IgD-negative memory B cell (primary cell): ENCODE measurements around the gene NOS1AP. TPM values are rescaled to one million over a fixed set of nuclear protein-coding genes. Genes with fewer than 3 reads are reported as not detected.
"Not testable (repeated sequence)": the region's sequence is repeated elsewhere in the genome, so short reads cannot be mapped to it uniquely, and the experiment has no call there.

Experiments used
- H3K27ac Mint-ChIP-seq, 3 donors: one replicate each; pipeline ENCODE4 v1.8.0; 2020 to 2022; ENCODE audit warnings: mild to moderate bottlenecking in 3 of 3, mixed read lengths in 3 of 3, moderate library complexity in 1 of 3
- H3K27me3 Mint-ChIP-seq: one replicate; pipeline ENCODE4 v1.8.0; 2021; ENCODE audit warnings: mixed read lengths
- H3K36me3 Mint-ChIP-seq: one replicate; pipeline ENCODE4 v1.8.0; 2020; ENCODE audit warnings: mild to moderate bottlenecking, mixed read lengths
- H3K4me1 Mint-ChIP-seq, 3 donors: one replicate each; pipeline ENCODE4 v1.8.0; 2020 to 2022; ENCODE audit warnings: mixed read lengths in 3 of 3, mild to moderate bottlenecking in 1 of 3
- H3K4me3 Mint-ChIP-seq, 4 donors: one replicate each; pipeline ENCODE4 v1.8.0; 2020 to 2022; ENCODE audit warnings: mild to moderate bottlenecking in 4 of 4, mixed read lengths in 4 of 4, moderate library complexity in 3 of 4
- H3K9me3 Mint-ChIP-seq, 3 donors: one replicate each; pipeline ENCODE4 v1.8.0; 2020 to 2021; ENCODE audit warnings: mixed read lengths in 3 of 3, mild to moderate bottlenecking in 1 of 3
- polyA plus RNA-seq: library from polyadenylated mRNA; unstranded; fragments of 300-500 nt; fragmentation: Illumina TruSeq; gene quantifications from one replicate; pipeline ENCODE4 v1.2.3, GENCODE V29; 2021

Gene NOS1AP
- polyA plus RNA-seq, 1 donor from 2014 or later, result not detected

DNA sequence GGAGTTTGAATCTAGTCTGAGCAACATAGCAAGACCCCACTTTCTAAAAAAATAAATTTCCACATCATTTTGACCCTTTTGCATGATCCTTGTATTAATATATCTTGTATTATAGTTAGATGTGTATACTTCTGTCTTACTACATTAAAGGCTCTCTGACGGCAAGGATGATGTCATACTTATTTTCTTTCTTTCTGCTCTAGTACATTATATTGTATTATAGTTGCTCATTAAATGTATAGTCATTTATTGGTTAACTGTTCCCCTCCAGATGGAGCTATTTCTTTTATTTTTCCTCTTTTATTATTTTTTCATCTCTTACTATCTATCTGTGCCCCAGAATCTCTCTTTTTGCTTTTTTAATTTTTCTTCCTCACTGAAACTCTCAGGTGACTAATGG lies 30.9 kb upstream of the NOS1AP start:
- no peak overlapping the region for H3K27ac Mint-ChIP-seq
- peaks cover 33% of the 10 kb centered on the region for H3K27me3 Mint-ChIP-seq
- no peaks in the 10 kb centered on the region for H3K36me3 Mint-ChIP-seq
- no peak overlapping the region for H3K4me3 Mint-ChIP-seq
- H3K4me1 Mint-ChIP-seq, result no peaks in the 10 kb centered on the region
- peaks cover 0 to 3% (median 2%) of the 10 kb centered on the region in 3 donors for H3K9me3 Mint-ChIP-seq

- no peaks in the 10 kb centered on the region for H3K4me1 Mint-ChIP-seq
- H3K27ac Mint-ChIP-seq, result no peak overlapping the region
- peaks cover 24% of the 10 kb centered on the region for H3K27me3 Mint-ChIP-seq
- H3K4me3 Mint-ChIP-seq, result no peak overlapping the region
- no peaks in the 10 kb centered on the region for H3K36me3 Mint-ChIP-seq
- peaks cover 0 to 3% (median 3%) of the 10 kb centered on the region in 3 donors for H3K9me3 Mint-ChIP-seq
Observed at GRCh38 chr1:162040001-162040400, 29.5 kb upstream of the NOS1AP start.

DNA sequence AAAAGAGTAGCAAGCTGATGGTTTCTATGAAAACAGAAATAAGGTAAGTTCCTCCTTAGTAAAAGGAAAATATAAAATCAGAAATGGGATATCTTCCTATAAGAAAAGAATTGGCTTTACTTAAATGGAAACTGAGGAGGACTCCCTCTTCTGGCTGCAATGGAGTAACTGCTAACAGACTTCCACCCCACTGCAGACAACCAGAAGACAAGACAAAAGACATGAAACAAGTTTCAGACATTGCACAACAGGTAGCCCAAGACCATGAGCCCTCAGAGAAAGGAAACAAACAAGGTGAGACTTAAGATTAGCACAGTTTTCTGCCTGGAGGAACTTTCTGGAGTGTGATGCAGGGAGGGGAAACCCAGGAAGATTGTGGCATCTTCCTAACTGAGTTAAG lies 28.8 kb upstream of the NOS1AP start:
- Mint-ChIP-seq H3K4me1 (no peaks in the 10 kb centered on the region), H3K27me3 (peaks cover 21% of the 10 kb centered on the region), H3K4me3 (no peak overlapping the region), H3K36me3 (no peaks in the 10 kb centered on the region), H3K27ac (no peak overlapping the region), H3K9me3 (peaks cover 0 to 3% (median 3%) of the 10 kb centered on the region in 3 donors)

DNA sequence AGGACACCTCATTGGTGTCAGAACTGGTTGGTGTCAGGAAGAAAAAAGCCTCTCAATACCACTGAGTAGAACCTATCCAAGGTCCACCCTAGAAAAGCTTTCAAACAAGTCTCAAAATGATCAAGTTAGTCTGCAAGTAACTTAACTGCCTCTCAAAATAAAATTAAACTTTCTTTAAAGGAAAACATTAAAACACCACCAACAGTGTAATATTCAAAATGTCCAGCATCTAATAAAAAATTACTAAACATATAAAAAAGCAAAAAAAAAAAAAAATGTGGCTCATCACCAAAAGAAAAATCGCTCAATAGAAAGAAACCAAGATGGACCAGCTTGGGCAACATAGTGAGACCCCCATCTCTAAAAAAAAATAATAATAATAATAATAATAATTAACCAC lies 27.1 kb upstream of the NOS1AP start:
- Mint-ChIP-seq H3K4me3 (no peak overlapping the region), H3K27ac (no peak overlapping the region), H3K9me3 (peaks cover 0 to 3% (median 3%) of the 10 kb centered on the region in 3 donors), H3K27me3 (peaks cover 18% of the 10 kb centered on the region), H3K36me3 (no peaks in the 10 kb centered on the region), H3K4me1 (no peaks in the 10 kb centered on the region)

DNA sequence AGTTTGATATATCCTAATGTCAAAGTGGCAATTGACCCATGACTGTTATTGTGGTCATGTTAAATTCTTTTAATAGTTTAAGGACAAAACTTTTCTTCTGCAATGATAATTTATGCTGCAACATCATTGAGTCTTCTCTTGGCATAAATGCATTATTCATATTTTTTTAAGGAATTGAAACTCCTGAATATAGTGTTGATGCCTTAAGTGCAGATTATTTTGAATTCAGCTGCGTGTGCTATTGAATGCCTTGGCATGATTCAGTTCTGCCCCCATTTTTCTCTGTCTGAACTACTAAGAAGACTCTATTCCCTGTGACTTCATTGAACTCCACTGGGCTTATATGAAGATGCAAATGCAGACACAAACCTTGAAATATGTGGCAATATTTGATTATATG lies 22.6 kb upstream of the NOS1AP start:
- Mint-ChIP-seq H3K27me3 (peaks cover 9% of the 10 kb centered on the region), H3K9me3 (peaks cover 0 to 3% (median 3%) of the 10 kb centered on the region in 3 donors), H3K4me3 (no peak overlapping the region), H3K4me1 (no peaks in the 10 kb centered on the region), H3K27ac (no peak overlapping the region), H3K36me3 (no peaks in the 10 kb centered on the region)

- H3K9me3 Mint-ChIP-seq, H3K4me1 Mint-ChIP-seq, H3K27ac Mint-ChIP-seq, H3K36me3 Mint-ChIP-seq, H3K4me3 Mint-ChIP-seq: not testable (repeated sequence)
- peaks cover 10% of the 10 kb centered on the region for H3K27me3 Mint-ChIP-seq
Observed at GRCh38 chr1:162053949-162054348, 15.5 kb upstream of the NOS1AP start.

DNA sequence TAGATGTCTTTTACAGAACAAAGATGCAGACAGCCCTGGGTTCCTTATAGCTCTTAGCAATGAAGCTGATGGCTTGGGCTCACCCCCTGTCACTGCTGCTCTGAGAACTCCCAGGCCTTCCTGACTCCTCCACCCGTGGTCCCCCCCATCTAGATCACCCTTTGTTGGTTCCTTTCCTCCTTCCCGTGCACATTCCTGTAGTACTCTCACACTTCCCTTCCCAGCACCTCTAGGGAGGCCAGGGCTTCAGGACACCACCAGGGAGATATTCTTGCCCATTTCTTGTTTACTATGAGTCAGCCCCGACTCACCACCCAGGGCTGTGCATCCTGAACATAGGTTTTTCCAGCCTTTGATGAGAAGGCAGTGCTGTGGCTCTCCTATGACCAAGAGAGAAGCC lies 14.4 kb upstream of the NOS1AP start:
- H3K4me3 Mint-ChIP-seq, result no peak overlapping the region
- H3K36me3 Mint-ChIP-seq, result no peaks in the 10 kb centered on the region
- no peak overlapping the region for H3K27ac Mint-ChIP-seq
- no peaks in the 10 kb centered on the region for H3K4me1 Mint-ChIP-seq
- peaks cover 10% of the 10 kb centered on the region for H3K27me3 Mint-ChIP-seq
- H3K9me3 Mint-ChIP-seq, result no peaks in the 10 kb centered on the region

- no peak overlapping the region for H3K27ac Mint-ChIP-seq
- H3K4me3 Mint-ChIP-seq, result no peak overlapping the region
- no peaks in the 10 kb centered on the region for H3K4me1 Mint-ChIP-seq
- no peaks in the 10 kb centered on the region for H3K9me3 Mint-ChIP-seq
- H3K36me3 Mint-ChIP-seq, result no peaks in the 10 kb centered on the region
- peaks cover 13% of the 10 kb centered on the region for H3K27me3 Mint-ChIP-seq
Observed at GRCh38 chr1:162056043-162056442, 13.4 kb upstream of the NOS1AP start.

- H3K27me3 Mint-ChIP-seq, result peaks cover 10% of the 10 kb centered on the region
- no peaks in the 10 kb centered on the region for H3K36me3 Mint-ChIP-seq
- H3K27ac Mint-ChIP-seq, result no peak overlapping the region
- H3K4me1 Mint-ChIP-seq, result no peaks in the 10 kb centered on the region
- no peaks in the 10 kb centered on the region for H3K9me3 Mint-ChIP-seq
- H3K4me3 Mint-ChIP-seq, result no peak overlapping the region
Observed at GRCh38 chr1:162056579-162056978, 12.9 kb upstream of the NOS1AP start.

DNA sequence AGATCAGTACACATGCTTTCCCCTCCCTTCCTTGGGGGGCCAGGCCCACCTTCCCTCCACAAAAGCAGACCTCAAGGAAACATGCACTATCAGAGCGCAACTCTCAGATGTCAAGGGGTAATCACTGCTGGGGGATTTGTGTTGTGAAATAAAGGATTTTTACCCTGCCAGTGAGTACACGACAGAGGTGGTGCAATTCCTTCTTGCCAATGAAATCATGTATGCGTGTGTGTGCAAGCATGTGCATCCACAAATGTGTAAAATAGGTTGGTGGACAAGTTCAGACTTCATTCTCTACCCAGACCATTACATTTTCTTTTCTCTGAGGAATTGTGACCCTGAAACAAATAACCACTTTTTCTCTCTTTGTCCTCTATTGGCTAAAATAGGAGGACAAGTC lies 9.8 kb upstream of the NOS1AP start:
- H3K4me1 Mint-ChIP-seq, result peaks cover 0 to 1% (median 0%) of the 10 kb centered on the region in 3 donors
- H3K36me3 Mint-ChIP-seq, result no peaks in the 10 kb centered on the region
- H3K27ac Mint-ChIP-seq, result no peak overlapping the region
- peaks cover 15% of the 10 kb centered on the region for H3K27me3 Mint-ChIP-seq
- peaks cover 0 to 1% (median 0%) of the 10 kb centered on the region in 3 donors for H3K9me3 Mint-ChIP-seq
- no peak overlapping the region for H3K4me3 Mint-ChIP-seq

DNA sequence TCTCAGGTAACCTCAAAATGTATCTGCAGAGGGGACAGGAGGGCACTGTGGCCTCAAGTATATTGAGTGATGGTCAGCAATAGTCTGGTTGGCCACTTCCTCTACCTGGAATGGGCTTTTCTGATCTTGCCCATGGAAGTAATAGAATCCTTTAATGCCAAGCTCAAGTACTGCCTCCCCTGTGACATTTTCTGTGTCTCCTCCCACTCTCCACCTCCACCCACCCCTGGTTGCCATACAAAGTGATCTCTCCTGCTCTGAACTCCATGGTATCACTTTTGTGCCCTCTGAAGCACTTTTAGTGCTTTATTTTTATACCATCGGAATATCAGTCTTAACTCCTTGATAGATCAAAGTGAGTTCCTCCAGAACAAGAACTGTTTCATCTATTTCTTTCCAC lies 9.2 kb upstream of the NOS1AP start:
- H3K27me3 Mint-ChIP-seq, result peaks cover 19% of the 10 kb centered on the region
- no peak overlapping the region for H3K27ac Mint-ChIP-seq
- no peak overlapping the region for H3K4me3 Mint-ChIP-seq
- H3K36me3 Mint-ChIP-seq, result no peaks in the 10 kb centered on the region
- H3K9me3 Mint-ChIP-seq, result peaks cover 0 to 1% (median 0%) of the 10 kb centered on the region in 3 donors
- peaks cover 0 to 1% (median 0%) of the 10 kb centered on the region in 3 donors for H3K4me1 Mint-ChIP-seq

GRCh38 chr1:162062542-162063015 lies 6.9 kb upstream of the NOS1AP start:
- peaks cover 32% of the 10 kb centered on the region for H3K27me3 Mint-ChIP-seq
- H3K4me3 Mint-ChIP-seq, result no peak overlapping the region
- peaks cover 0 to 1% (median 0%) of the 10 kb centered on the region in 3 donors for H3K4me1 Mint-ChIP-seq
- peaks cover 0 to 1% (median 0%) of the 10 kb centered on the region in 3 donors for H3K9me3 Mint-ChIP-seq
- H3K27ac Mint-ChIP-seq, result no peak overlapping the region
- H3K36me3 Mint-ChIP-seq, result no peaks in the 10 kb centered on the region

DNA sequence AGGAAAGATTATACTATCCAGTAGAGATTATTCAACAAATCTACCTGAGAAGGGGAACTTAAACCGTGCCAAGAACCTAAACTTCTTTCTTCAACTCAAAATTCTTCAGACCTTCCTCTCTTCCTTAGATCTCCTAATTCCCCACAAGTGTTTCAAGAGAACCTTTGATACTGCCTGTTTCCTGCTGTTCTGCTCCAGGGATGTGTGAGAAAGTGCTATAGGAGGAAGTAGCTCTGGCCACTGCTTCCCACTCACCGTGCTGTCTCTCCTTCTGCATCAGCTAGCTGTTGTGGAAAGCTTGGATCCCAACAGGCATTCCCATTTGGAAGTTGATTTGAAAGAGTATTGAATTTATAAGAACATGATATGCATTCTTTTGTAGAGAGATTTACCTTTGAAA lies 4.5 kb upstream of the NOS1AP start:
- Mint-ChIP-seq H3K27me3 (peaks cover 44% of the 10 kb centered on the region), H3K9me3 (peaks cover 0 to 1% (median 0%) of the 10 kb centered on the region in 3 donors), H3K4me1 (peaks cover 0 to 5% (median 3%) of the 10 kb centered on the region in 3 donors), H3K36me3 (no peaks in the 10 kb centered on the region), H3K4me3 (no peak overlapping the region), H3K27ac (no peak overlapping the region)

DNA sequence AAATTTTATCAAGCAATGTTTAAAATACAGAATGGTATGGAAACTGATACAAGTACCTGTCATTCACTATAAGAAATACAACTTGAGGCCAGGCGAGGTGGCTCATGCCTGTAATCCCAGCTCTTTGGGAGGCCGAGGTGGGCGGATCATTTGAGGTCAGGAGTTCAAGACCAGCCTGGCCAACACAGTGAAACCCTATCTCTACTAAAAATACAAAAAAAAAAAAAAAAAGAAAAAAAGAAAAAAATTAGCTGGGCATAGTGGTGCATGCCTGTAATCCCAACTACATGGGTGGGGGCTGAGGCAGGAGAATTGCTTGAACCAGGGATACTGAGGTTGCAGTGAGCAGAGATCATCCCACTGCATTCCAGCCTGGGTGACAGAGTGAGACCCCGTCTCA lies 2.7 kb upstream of the NOS1AP start:
- not testable (repeated sequence) for H3K4me3 Mint-ChIP-seq, H3K36me3 Mint-ChIP-seq, H3K9me3 Mint-ChIP-seq, H3K27ac Mint-ChIP-seq
- H3K27me3 Mint-ChIP-seq, result peaks cover 56% of the 10 kb centered on the region
- peaks cover 0 to 12% (median 8%) of the 10 kb centered on the region in 3 donors for H3K4me1 Mint-ChIP-seq

DNA sequence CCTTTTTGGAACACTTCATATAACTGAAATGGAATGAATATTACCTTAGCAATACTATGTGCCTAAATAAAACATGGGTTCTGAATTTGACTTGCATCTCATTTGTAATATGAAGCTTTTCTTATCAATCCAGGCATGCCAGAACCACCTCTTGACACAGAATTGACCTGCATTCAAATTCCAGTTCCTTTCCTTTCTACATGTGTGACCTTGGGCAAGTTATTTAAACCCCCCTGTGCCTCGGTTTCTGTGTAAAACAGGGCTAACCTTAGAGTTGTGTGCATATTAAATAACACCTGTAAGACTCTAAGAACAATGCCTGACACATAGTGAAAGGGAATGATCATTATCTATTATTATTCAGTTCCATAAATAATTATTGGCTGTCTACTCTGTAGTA lies 2.0 kb upstream of the NOS1AP start:
- H3K4me1 Mint-ChIP-seq, result peaks cover 0 to 12% (median 8%) of the 10 kb centered on the region in 3 donors

DNA sequence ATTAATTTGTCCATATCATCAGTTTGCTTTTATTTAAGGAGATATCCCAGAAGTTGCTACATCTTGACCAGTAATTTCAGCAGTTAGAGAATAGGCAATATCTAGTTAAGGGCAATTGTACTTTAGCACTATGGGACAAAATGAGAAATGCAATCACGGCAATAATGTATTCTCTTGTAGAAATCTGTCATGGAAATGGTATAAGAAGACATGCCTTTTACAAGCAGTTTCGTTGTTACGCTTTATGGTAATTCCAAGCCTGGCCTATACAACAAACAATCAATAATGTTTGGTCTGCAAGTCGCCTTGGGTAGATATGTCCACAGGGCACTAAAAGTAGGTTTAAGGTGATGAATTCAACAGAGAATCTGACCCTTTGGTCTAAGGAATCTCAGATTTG lies 1.2 kb upstream of the NOS1AP start:
- Mint-ChIP-seq H3K4me1 (peaks cover 0 to 12% (median 8%) of the 10 kb centered on the region in 3 donors), H3K9me3 (no peaks in the 10 kb centered on the region), H3K36me3 (no peaks in the 10 kb centered on the region), H3K27me3 (peaks cover 54% of the 10 kb centered on the region), H3K4me3 (peak overlapping the region in 2 of 4 donors; percentile 5 to 67), H3K27ac (no peak overlapping the region)

More for the DNA sequence above, 2.0 kb upstream of the NOS1AP start:
- peaks cover 54% of the 10 kb centered on the region for H3K27me3 Mint-ChIP-seq
- H3K36me3 Mint-ChIP-seq, result no peaks in the 10 kb centered on the region
- H3K27ac Mint-ChIP-seq, result no peak overlapping the region
- peak overlapping the region in 1 of 4 donors; percentile 67 for H3K4me3 Mint-ChIP-seq
- H3K9me3 Mint-ChIP-seq, result no peaks in the 10 kb centered on the region
